Measurements from ENCODE around the gene B3GNT8.

The B3GNT8 gene

DNA sequence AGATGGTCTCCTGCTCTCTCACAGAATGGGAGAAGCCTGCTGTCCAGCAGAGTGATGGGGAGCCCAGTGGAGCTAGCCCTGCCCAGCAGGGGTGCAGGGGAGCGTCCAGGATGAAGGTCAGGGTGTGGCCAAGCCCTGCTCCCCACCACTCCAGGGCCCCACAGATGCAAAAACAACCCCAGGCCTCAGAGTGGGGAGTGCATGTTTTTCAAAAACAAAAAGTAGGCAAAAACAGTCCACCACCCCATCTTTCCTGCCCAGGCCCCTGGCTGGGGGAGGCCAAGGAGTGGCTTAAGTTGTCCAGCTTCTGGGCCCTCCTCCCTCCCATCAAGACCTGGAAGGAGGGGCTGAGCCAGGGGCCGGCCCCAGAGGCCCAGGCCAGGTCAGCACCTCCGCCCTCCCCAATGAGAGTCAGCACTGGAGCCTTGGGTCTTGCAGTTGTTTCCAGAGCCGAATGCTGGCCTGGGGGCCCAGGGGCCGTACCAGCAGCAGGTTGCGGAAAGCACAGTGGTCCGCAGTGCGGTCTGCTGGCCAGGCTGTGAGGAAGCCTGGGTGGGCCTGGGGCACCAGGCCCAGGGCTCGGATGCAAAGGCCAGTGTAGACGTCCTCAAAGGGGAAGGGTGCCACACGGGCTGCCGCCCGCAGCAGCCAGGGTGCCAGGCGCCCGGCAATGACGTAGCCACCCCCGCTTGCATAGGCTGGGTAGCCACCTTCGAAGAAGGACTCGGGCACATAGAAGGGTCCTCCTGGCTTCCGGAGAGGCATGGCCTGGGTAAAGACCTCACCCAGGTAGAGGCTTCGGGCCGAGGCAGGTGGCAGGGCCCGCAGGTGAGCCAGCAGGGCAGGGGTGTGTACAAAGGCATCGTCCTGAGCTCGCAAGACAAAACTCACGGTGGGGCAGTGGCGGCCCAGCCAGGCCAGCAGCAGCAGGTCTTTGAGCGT lies 1.7 kb downstream of the B3GNT8 start:
- Histone ChIP-seq H4K20me1 (ENCODE audit: insufficient read depth, low read length) (no peaks in the 10 kb centered on the region), H3K36me3 (replicated peaks; ENCODE audit: low read depth, low read length) (peaks cover 5% of the 10 kb centered on the region), H3K4me2 (ENCODE audit: low read length) (no peak overlapping the region), H3K27me3 (ENCODE audit: low read depth, low read length) (no peaks in the 10 kb centered on the region), H2AFZ (ENCODE audit: low read depth, low read length) (no peak overlapping the region), H3K9ac (ENCODE audit: low read length) (no peak overlapping the region), H3K4me1 (ENCODE audit: low read length) (no peaks in the 10 kb centered on the region), H3K9me3 (ENCODE audit: insufficient read depth, low read length) (no peaks in the 10 kb centered on the region), H3K79me2 (ENCODE audit: low read length) (no peaks in the 10 kb centered on the region), H3K27ac (ENCODE audit: low read length) (no peak overlapping the region), H3K4me3 (ENCODE audit: low read length) (no peak overlapping the region)
- TF ChIP-seq EZH2phosphoT487 (IDR thresholded peaks at IDR 0.05; ENCODE audit: low read depth), result no peak
- TF ChIP-seq, protein P1, sequence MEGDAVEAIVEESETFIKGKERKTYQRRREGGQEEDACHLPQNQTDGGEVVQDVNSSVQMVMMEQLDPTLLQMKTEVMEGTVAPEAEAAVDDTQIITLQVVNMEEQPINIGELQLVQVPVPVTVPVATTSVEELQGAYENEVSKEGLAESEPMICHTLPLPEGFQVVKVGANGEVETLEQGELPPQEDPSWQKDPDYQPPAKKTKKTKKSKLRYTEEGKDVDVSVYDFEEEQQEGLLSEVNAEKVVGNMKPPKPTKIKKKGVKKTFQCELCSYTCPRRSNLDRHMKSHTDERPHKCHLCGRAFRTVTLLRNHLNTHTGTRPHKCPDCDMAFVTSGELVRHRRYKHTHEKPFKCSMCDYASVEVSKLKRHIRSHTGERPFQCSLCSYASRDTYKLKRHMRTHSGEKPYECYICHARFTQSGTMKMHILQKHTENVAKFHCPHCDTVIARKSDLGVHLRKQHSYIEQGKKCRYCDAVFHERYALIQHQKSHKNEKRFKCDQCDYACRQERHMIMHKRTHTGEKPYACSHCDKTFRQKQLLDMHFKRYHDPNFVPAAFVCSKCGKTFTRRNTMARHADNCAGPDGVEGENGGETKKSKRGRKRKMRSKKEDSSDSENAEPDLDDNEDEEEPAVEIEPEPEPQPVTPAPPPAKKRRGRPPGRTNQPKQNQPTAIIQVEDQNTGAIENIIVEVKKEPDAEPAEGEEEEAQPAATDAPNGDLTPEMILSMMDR (IDR thresholded peaks at IDR 0.05; ENCODE audit: low read depth, low read length), result no peak

DNA sequence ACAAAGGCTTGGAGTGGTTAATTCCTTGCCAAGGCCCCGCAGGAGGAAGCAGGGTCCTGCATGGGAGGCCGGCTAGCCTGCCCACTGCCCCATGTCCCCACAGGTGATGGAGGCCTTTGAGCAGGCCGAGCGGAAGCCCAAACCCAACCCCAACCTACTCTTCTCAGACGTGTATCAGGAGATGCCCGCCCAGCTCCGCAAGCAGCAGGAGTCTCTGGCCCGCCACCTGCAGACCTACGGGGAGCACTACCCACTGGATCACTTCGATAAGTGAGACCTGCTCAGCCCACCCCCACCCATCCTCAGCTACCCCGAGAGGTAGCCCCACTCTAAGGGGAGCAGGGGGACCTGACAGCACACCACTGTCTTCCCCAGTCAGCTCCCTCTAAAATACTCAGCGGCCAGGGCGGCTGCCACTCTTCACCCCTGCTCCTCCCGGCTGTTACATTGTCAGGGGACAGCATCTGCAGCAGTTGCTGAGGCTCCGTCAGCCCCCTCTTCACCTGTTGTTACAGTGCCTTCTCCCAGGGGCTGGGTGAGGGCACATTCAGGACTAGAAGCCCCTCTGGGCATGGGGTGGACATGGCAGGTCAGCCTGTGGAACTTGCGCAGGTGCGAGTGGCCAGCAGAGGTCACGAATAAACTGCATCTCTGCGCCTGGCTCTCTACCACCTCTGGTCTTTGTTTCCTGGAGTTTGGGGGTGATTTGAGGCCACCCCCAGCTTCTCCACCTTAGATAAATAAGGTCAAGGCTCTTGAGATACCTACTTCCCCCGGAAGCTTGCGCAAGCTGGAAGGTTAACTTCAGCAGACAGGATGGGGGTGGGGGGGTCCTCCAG lies 2.6 kb downstream of the B3GNT8 start:
- no peaks in the 10 kb centered on the region for H3K27me3 ChIP-seq (ENCODE audit: low read depth, low read length)
- H4K20me1 ChIP-seq (ENCODE audit: insufficient read depth, low read length), result no peaks in the 10 kb centered on the region
- H3K27ac ChIP-seq (ENCODE audit: low read length), result no peak overlapping the region
- TF ChIP-seq, protein P1 (IDR thresholded peaks at IDR 0.05; ENCODE audit: low read depth, low read length), result no peak
- TF ChIP-seq EZH2phosphoT487 (IDR thresholded peaks at IDR 0.05; ENCODE audit: low read depth), result no peak
- H3K4me1 ChIP-seq (ENCODE audit: low read length), result no peaks in the 10 kb centered on the region
- no peaks in the 10 kb centered on the region for H3K79me2 ChIP-seq (ENCODE audit: low read length)
- no peak overlapping the region for H3K9ac ChIP-seq (ENCODE audit: low read length)
- no peaks in the 10 kb centered on the region for H3K9me3 ChIP-seq (ENCODE audit: insufficient read depth, low read length)
- H3K36me3 ChIP-seq (replicated peaks; ENCODE audit: low read depth, low read length), result peaks cover 11% of the 10 kb centered on the region
- H2AFZ ChIP-seq (ENCODE audit: low read depth, low read length), result no peak overlapping the region
- no peak overlapping the region for H3K4me3 ChIP-seq (ENCODE audit: low read length)
- H3K4me2 ChIP-seq (ENCODE audit: low read length), result no peak overlapping the region

DNA sequence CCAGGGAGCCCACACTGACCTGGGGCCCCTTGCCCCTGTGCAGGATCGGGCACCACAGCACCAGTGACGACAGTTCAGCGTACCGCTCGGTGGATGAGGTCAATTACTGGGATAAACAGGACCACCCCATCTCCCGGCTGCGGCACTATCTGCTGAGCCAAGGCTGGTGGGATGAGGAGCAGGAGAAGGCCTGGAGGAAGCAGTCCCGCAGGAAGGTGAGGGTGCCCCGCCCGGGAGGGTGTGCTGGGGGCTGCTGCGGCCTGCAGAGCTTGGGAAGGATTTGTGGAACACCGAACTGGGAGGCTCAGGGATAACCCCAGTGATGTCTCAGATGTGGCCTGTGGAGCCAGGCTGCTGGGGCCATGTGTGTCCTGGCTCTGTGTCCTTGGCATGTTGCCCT lies 4.2 kb downstream of the B3GNT8 start:
- no peaks in the 10 kb centered on the region for H3K4me1 ChIP-seq (ENCODE audit: low read length)
- H3K9ac ChIP-seq (ENCODE audit: low read length), result no peak overlapping the region
- no peaks in the 10 kb centered on the region for H4K20me1 ChIP-seq (ENCODE audit: insufficient read depth, low read length)
- H3K27ac ChIP-seq (ENCODE audit: low read length), result no peak overlapping the region
- no peaks in the 10 kb centered on the region for H3K27me3 ChIP-seq (ENCODE audit: low read depth, low read length)
- no peaks in the 10 kb centered on the region for H3K9me3 ChIP-seq (ENCODE audit: insufficient read depth, low read length)
- H3K4me3 ChIP-seq (ENCODE audit: low read length), result no peak overlapping the region
- no peak overlapping the region for H2AFZ ChIP-seq (ENCODE audit: low read depth, low read length)
- peaks cover 8% of the 10 kb centered on the region for H3K36me3 ChIP-seq (replicated peaks; ENCODE audit: low read depth, low read length)
- H3K4me2 ChIP-seq (ENCODE audit: low read length), result no peak overlapping the region
- no peaks in the 10 kb centered on the region for H3K79me2 ChIP-seq (ENCODE audit: low read length)
- no peak for TF ChIP-seq EZH2phosphoT487 (IDR thresholded peaks at IDR 0.05; ENCODE audit: low read depth)
- TF ChIP-seq, protein P1 (IDR thresholded peaks at IDR 0.05; ENCODE audit: low read depth, low read length), result no peak

DNA sequence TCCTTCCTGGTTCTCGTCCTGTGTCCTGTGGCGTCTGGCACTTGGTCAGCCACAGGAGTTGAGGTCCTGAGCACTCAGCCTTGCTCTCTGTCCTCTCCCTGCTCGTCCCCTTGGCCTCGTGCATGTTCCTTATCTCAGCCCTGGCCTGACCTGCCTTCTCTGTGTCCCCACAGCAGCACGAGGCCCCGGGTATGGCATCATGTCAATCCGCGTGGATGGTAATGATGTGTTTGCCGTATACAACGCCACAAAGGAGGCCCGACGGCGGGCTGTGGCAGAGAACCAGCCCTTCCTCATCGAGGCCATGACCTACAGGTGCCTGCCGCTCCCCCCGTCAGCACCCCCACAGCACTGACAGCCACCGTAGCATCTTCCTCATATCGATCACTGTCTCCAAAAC lies 4.7 kb downstream of the B3GNT8 start:
- no peak for TF ChIP-seq EZH2phosphoT487 (IDR thresholded peaks at IDR 0.05; ENCODE audit: low read depth)
- TF ChIP-seq, protein P1 (IDR thresholded peaks at IDR 0.05; ENCODE audit: low read depth, low read length), result no peak
- no peaks in the 10 kb centered on the region for H4K20me1 ChIP-seq (ENCODE audit: insufficient read depth, low read length)
- H3K9me3 ChIP-seq (ENCODE audit: insufficient read depth, low read length), result no peaks in the 10 kb centered on the region
- no peak overlapping the region for H3K27ac ChIP-seq (ENCODE audit: low read length)
- H2AFZ ChIP-seq (ENCODE audit: low read depth, low read length), result no peak overlapping the region
- peaks cover 8% of the 10 kb centered on the region for H3K36me3 ChIP-seq (replicated peaks; ENCODE audit: low read depth, low read length)
- H3K4me2 ChIP-seq (ENCODE audit: low read length), result no peak overlapping the region
- H3K4me3 ChIP-seq (ENCODE audit: low read length), result no peak overlapping the region
- no peaks in the 10 kb centered on the region for H3K27me3 ChIP-seq (ENCODE audit: low read depth, low read length)
- no peak overlapping the region for H3K9ac ChIP-seq (ENCODE audit: low read length)
- H3K79me2 ChIP-seq (ENCODE audit: low read length), result no peaks in the 10 kb centered on the region
- H3K4me1 ChIP-seq (ENCODE audit: low read length), result no peaks in the 10 kb centered on the region

Measured in OCI-LY3 (cell line).